ENCODE measurements around the gene PPP1R36.

GRCh38 chr14:64577211-64577610 lies 27.4 kb downstream of the PPP1R36 start:
- TF ChIP-seq CTCF (CRISPR knock-in tag; IDR thresholded peaks at IDR 0.05) (no peak), POLR2AphosphoS5 (IDR thresholded peaks at IDR 0.05; ENCODE audit: low read depth, low read length) (no peak), ZBTB2 (CRISPR knock-in tag; IDR thresholded peaks at IDR 0.05; ENCODE audit: low read depth) (no peak), SYNCRIP (IDR thresholded peaks at IDR 0.05; ENCODE audit: insufficient read depth, low read depth, low read length) (no peak), ZNF589 (CRISPR knock-in tag; conservative IDR thresholded peaks at IDR 0.05) (no peak), EHMT2 (IDR thresholded peaks at IDR 0.05; ENCODE audit: borderline replicate concordance, low read depth, low read length) (no peak), CREB1 (IDR thresholded peaks at IDR 0.05) (no peak), CREB1 (CRISPR knock-in tag; IDR thresholded peaks at IDR 0.05) (no peak), STAT6 (CRISPR knock-in tag; IDR thresholded peaks at IDR 0.05; ENCODE audit: borderline replicate concordance) (no peak), RAD21 (CRISPR knock-in tag; IDR thresholded peaks at IDR 0.05) (no peak), TCF7L2 (IDR thresholded peaks at IDR 0.05; ENCODE audit: low read depth, low read length) (no peak), PLSCR1 (CRISPR knock-in tag; IDR thresholded peaks at IDR 0.05; ENCODE audit: borderline replicate concordance) (no peak), ZNF317 (CRISPR knock-in tag; IDR thresholded peaks at IDR 0.05) (no peak)

All from HepG2 (cell line).